SK-N-SH treated with all-trans-retinoic acid at 6 μM for 48 hours (cell line): ENCODE results near the gene CAMK2A.
"Not testable (repeated sequence)": the region's sequence is repeated elsewhere in the genome, so short reads cannot be mapped to it uniquely, and the experiment has no call there.

Source experiments
- CSRNP3 ChIP-seq: fragments of 250-450 bp; sonication (Bioruptor Pico); IDR thresholded peaks from 2 replicates; pipeline ENCODE4 v1.5.1; 2021; ENCODE audit warnings: mild to moderate bottlenecking, moderate library complexity
- GLIS3 ChIP-seq: fragments of 250-450 bp; sonication (Bioruptor Pico); IDR thresholded peaks from 2 replicates; pipeline ENCODE4 v1.5.0; 2020; ENCODE audit warnings: mild to moderate bottlenecking, moderate library complexity
- ISL1 ChIP-seq: fragments of 250-450 bp; sonication (Bioruptor Pico); IDR thresholded peaks from 2 replicates; pipeline ENCODE4 v2.1.2; 2022; ENCODE audit warnings: mild to moderate bottlenecking, moderate library complexity
- PATZ1 ChIP-seq: fragments of 250-450 bp; sonication (Bioruptor Pico); IDR thresholded peaks from 2 replicates; pipeline ENCODE4 v1.8.0; 2020; ENCODE audit warnings: mild to moderate bottlenecking, moderate library complexity, borderline replicate concordance
- ZFP3 ChIP-seq: fragments of 250-450 bp; sonication (Bioruptor Pico); IDR thresholded peaks from 2 replicates; pipeline ENCODE4 v1.5.0; 2020; ENCODE audit warnings: mild to moderate bottlenecking, moderate library complexity
- ZFP30 ChIP-seq: fragments of 450-650 bp; formaldehyde crosslinking; IDR thresholded peaks from 2 replicates; pipeline ENCODE4 v1.5.0; 2022; ENCODE audit warnings: mild to moderate bottlenecking, moderate library complexity

- TF ChIP-seq GLIS3 (CRISPR knock-in tag); PATZ1 (CRISPR knock-in tag); ZFP30 (CRISPR knock-in tag); ISL1 (CRISPR knock-in tag); ZFP3; CSRNP3 (CRISPR knock-in tag): not testable (repeated sequence)
Observed at GRCh38 chr5:150233706-150234105, 55.9 kb downstream of the CAMK2A start.
